WTC11 (cell line): ENCODE data around the gene COL13A1. TPM values are rescaled to one million over a fixed set of nuclear protein-coding genes. Genes with fewer than 3 reads are reported as not detected.

Experiments used
- ATAC-seq: fragments of 200-7000 bp; cut with Tn5 transposase; 2 replicates; pipeline ENCODE4 v1.10.0; 2021; ENCODE audit warnings: mild to moderate bottlenecking, moderate library complexity
- CTCF ChIA-PET: fragments of 300-600 bp; sonication (Branson Sonifier 250); formaldehyde crosslinking; loops from one replicate; lab custom pipeline; 2021; ENCODE audit warnings: antibody characterized with exemption; lab: Charles Lee
- POLR2A ChIA-PET: fragments of 350-600 bp; sonication (Branson Sonifier 250); formaldehyde crosslinking; loops from one replicate; lab custom pipeline; 2021; ENCODE audit warnings: antibody characterized with exemption; lab: Charles Lee
- DNase-seq: peaks from one replicate; pipeline ENCODE4 v3.0.0; 2021; ENCODE audit warnings: low spot score
- H3K27ac Mint-ChIP-seq: 2 replicates; pipeline ENCODE4 v1.8.0; 2021; ENCODE audit warnings: mixed read lengths
- H3K27me3 Mint-ChIP-seq: 2 replicates; pipeline ENCODE4 v1.8.0; 2021; ENCODE audit warnings: low read depth, mild to moderate bottlenecking, moderate library complexity, mixed read lengths
- H3K36me3 Mint-ChIP-seq: 2 replicates; pipeline ENCODE4 v1.8.0; 2021; ENCODE audit warnings: mixed read lengths
- H3K4me1 Mint-ChIP-seq: 2 replicates; pipeline ENCODE4 v1.8.0; 2022; ENCODE audit warnings: mixed read lengths
- H3K4me3 Mint-ChIP-seq: 2 replicates; pipeline ENCODE4 v1.8.0; 2021; ENCODE audit warnings: mild to moderate bottlenecking, moderate library complexity, mixed read lengths
- H3K9me3 Mint-ChIP-seq: 2 replicates; pipeline ENCODE4 v1.8.0; 2021; ENCODE audit warnings: mixed read lengths
- ATF1 ChIP-seq: sonication (generic); formaldehyde crosslinking; IDR thresholded peaks from 2 replicates; pipeline ENCODE4 v1.8.1; 2023; ENCODE audit warnings: mild to moderate bottlenecking, moderate library complexity, missing genetic modification reagents
- CREM ChIP-seq: sonication (generic); formaldehyde crosslinking; IDR thresholded peaks from 2 replicates; pipeline ENCODE4 v1.8.1; 2022; ENCODE audit warnings: mild to moderate bottlenecking, missing genetic modification reagents, moderate library complexity
- EMX1 ChIP-seq: fragments of 250-450 bp; sonication (Bioruptor Pico); IDR thresholded peaks from 2 replicates; pipeline ENCODE4 v1.8.0; 2021; ENCODE audit warnings: mild to moderate bottlenecking
- FOXK1 ChIP-seq: sonication (generic); formaldehyde crosslinking; IDR thresholded peaks from 2 replicates; pipeline ENCODE4 v1.8.0; 2022; ENCODE audit warnings: mild to moderate bottlenecking, moderate library complexity, missing genetic modification reagents
- FOXP1 ChIP-seq: sonication (generic); formaldehyde crosslinking; IDR thresholded peaks from 2 replicates; pipeline ENCODE4 v1.8.0; 2022; ENCODE audit warnings: missing genetic modification reagents, mild to moderate bottlenecking, moderate library complexity, borderline replicate concordance
- GTF2I ChIP-seq: fragments of 250-450 bp; sonication (Bioruptor Pico); conservative IDR thresholded peaks from 2 replicates; pipeline ENCODE4 v1.4.0; 2021; ENCODE audit warnings: mild to moderate bottlenecking
- IRF2 ChIP-seq: sonication (generic); formaldehyde crosslinking; IDR thresholded peaks from 2 replicates; pipeline ENCODE4 v1.8.0; 2022; ENCODE audit warnings: low read depth, missing genetic modification reagents, borderline replicate concordance
- JAZF1 ChIP-seq: fragments of 250-450 bp; sonication (Bioruptor Pico); IDR thresholded peaks from 2 replicates; pipeline ENCODE4 v1.9.0; 2021; ENCODE audit warnings: moderate library complexity, mild to moderate bottlenecking, inconsistent platforms
- KAT7 ChIP-seq: sonication (generic); formaldehyde crosslinking; IDR thresholded peaks from 2 replicates; pipeline ENCODE4 v1.8.1; 2023; ENCODE audit warnings: missing genetic modification reagents, mild to moderate bottlenecking, borderline replicate concordance
- NFE2L1 ChIP-seq: sonication (generic); formaldehyde crosslinking; IDR thresholded peaks from 2 replicates; pipeline ENCODE4 v1.8.1; 2023; ENCODE audit warnings: missing genetic modification reagents
- PRRX2 ChIP-seq: fragments of 250-450 bp; sonication (Bioruptor Pico); IDR thresholded peaks from 2 replicates; pipeline ENCODE4 v1.8.0; 2021; ENCODE audit warnings: mild to moderate bottlenecking
- RORB ChIP-seq: fragments of 250-450 bp; sonication (Bioruptor Pico); IDR thresholded peaks from 2 replicates; pipeline ENCODE4 v1.9.0; 2021; ENCODE audit warnings: mild to moderate bottlenecking
- SOX15 ChIP-seq: fragments of 250-450 bp; sonication (Bioruptor Pico); IDR thresholded peaks from 2 replicates; pipeline ENCODE4 v1.9.0; 2021; ENCODE audit warnings: mild to moderate bottlenecking
- TCF7 ChIP-seq: sonication (generic); formaldehyde crosslinking; IDR thresholded peaks from 2 replicates; pipeline ENCODE4 v1.8.0; 2022; ENCODE audit warnings: mild to moderate bottlenecking, low read depth, missing genetic modification reagents, moderate library complexity
- ZNF219 ChIP-seq: sonication (generic); formaldehyde crosslinking; IDR thresholded peaks from 2 replicates; pipeline ENCODE4 v1.8.0; 2023; ENCODE audit warnings: missing genetic modification reagents, mild to moderate bottlenecking, borderline replicate concordance
- ZNF232 ChIP-seq: sonication (generic); formaldehyde crosslinking; IDR thresholded peaks from 2 replicates; pipeline ENCODE4 v1.8.0; 2022; ENCODE audit warnings: mild to moderate bottlenecking, missing genetic modification reagents
- ZNF263 ChIP-seq: sonication (generic); formaldehyde crosslinking; IDR thresholded peaks from 2 replicates; pipeline ENCODE4 v1.8.1; 2022; ENCODE audit warnings: low read depth, mild to moderate bottlenecking, moderate library complexity, missing genetic modification reagents
- ZNF317 ChIP-seq: sonication (generic); formaldehyde crosslinking; IDR thresholded peaks from 2 replicates; pipeline ENCODE4 v1.8.1; 2023; ENCODE audit warnings: low read depth, mild to moderate bottlenecking, moderate library complexity, missing genetic modification reagents, borderline replicate concordance
- ZNF416 ChIP-seq: fragments of 250-450 bp; sonication (Bioruptor Pico); IDR thresholded peaks from 2 replicates; pipeline ENCODE4 v1.9.0; 2021; ENCODE audit warnings: mild to moderate bottlenecking, inconsistent platforms
- ZNF423 ChIP-seq: fragments of 250-450 bp; sonication (Bioruptor Pico); IDR thresholded peaks from 2 replicates; pipeline ENCODE4 v2.1.2; 2022; ENCODE audit warnings: mild to moderate bottlenecking, moderate library complexity
- ZNF425 ChIP-seq: fragments of 250-450 bp; sonication (Bioruptor Pico); conservative IDR thresholded peaks from 2 replicates; pipeline ENCODE4 v1.9.0; 2021; ENCODE audit warnings: mild to moderate bottlenecking
- total RNA-seq: library from RNA; stranded (reverse); gene quantifications from 3 replicates; pipeline ENCODE4 v1.2.3, GENCODE V29; 2021
- TF ChIP-seq, protein P1 (sequence below): sonication (generic); formaldehyde crosslinking; IDR thresholded peaks from 2 replicates; pipeline ENCODE4 v1.8.0; 2022; ENCODE audit warnings: missing genetic modification reagents
- TF ChIP-seq, protein P2 (sequence below): sonication (generic); formaldehyde crosslinking; IDR thresholded peaks from 2 replicates; pipeline ENCODE4 v1.8.1; 2023; ENCODE audit warnings: mild to moderate bottlenecking, missing genetic modification reagents, moderate library complexity
- TF ChIP-seq, protein P3 (sequence below): sonication (generic); formaldehyde crosslinking; IDR thresholded peaks from 2 replicates; pipeline ENCODE4 v1.8.0; 2022; ENCODE audit warnings: mild to moderate bottlenecking, missing genetic modification reagents
- TF ChIP-seq, protein P4 (sequence below): sonication (generic); formaldehyde crosslinking; conservative IDR thresholded peaks from 2 replicates; pipeline ENCODE4 v1.8.1; 2023; ENCODE audit warnings: mild to moderate bottlenecking, low read depth, missing genetic modification reagents, moderate library complexity
- TF ChIP-seq, protein P5 (sequence below): sonication (generic); formaldehyde crosslinking; IDR thresholded peaks from 2 replicates; pipeline ENCODE4 v1.8.1; 2023; ENCODE audit warnings: mild to moderate bottlenecking, missing genetic modification reagents

Gene COL13A1
- total RNA-seq, 1 experiment from 2014 or later = 7.1 TPM

DNA sequence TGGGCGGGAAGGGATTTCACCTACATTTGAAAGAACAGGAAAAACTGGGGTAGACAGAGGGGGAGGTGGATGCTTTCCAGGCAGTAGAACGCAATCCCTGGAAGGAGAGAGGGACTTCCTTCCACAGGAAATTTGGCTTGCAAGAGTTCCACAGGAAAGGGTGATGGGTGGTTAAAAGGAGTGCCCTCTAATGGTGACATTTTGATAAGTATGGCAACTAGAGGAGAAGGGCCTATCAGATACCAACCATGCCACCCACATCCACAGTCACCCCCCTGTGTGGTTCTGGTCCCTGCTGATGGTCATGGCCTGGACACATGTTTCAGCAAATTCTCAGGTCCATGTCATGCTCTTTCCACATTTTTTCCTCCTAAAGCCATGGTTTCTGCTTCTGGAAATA lies 27.1 kb upstream of the COL13A1 start:
- no peak for ATAC-seq
- Mint-ChIP-seq H3K36me3 (no peaks in the 10 kb centered on the region), H3K4me3 (no peak overlapping the region), H3K27ac (no peak overlapping the region), H3K27me3 (peaks cover 7% of the 10 kb centered on the region), H3K9me3 (peaks cover 9% of the 10 kb centered on the region), H3K4me1 (peaks cover 4% of the 10 kb centered on the region)
- POLR2A ChIA-PET = no interaction called here
- DNase-seq = no peak
- TF ChIP-seq EMX1 (no peak), CREM (CRISPR knock-in tag) (no peak), ZNF263 (CRISPR knock-in tag) (no peak), ZNF423 (CRISPR knock-in tag) (no peak), ZNF425 (CRISPR knock-in tag) (no peak), FOXK1 (no peak), ZNF232 (no peak), GTF2I (CRISPR knock-in tag) (no peak), KAT7 (no peak), ATF1 (CRISPR knock-in tag) (no peak), ZNF219 (CRISPR knock-in tag) (no peak)
- TF ChIP-seq, protein P1, sequence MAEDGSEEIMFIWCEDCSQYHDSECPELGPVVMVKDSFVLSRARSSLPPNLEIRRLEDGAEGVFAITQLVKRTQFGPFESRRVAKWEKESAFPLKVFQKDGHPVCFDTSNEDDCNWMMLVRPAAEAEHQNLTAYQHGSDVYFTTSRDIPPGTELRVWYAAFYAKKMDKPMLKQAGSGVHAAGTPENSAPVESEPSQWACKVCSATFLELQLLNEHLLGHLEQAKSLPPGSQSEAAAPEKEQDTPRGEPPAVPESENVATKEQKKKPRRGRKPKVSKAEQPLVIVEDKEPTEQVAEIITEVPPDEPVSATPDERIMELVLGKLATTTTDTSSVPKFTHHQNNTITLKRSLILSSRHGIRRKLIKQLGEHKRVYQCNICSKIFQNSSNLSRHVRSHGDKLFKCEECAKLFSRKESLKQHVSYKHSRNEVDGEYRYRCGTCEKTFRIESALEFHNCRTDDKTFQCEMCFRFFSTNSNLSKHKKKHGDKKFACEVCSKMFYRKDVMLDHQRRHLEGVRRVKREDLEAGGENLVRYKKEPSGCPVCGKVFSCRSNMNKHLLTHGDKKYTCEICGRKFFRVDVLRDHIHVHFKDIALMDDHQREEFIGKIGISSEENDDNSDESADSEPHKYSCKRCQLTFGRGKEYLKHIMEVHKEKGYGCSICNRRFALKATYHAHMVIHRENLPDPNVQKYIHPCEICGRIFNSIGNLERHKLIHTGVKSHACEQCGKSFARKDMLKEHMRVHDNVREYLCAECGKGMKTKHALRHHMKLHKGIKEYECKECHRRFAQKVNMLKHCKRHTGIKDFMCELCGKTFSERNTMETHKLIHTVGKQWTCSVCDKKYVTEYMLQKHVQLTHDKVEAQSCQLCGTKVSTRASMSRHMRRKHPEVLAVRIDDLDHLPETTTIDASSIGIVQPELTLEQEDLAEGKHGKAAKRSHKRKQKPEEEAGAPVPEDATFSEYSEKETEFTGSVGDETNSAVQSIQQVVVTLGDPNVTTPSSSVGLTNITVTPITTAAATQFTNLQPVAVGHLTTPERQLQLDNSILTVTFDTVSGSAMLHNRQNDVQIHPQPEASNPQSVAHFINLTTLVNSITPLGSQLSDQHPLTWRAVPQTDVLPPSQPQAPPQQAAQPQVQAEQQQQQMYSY (CRISPR knock-in tag) = no peak
- TF ChIP-seq, protein P2, sequence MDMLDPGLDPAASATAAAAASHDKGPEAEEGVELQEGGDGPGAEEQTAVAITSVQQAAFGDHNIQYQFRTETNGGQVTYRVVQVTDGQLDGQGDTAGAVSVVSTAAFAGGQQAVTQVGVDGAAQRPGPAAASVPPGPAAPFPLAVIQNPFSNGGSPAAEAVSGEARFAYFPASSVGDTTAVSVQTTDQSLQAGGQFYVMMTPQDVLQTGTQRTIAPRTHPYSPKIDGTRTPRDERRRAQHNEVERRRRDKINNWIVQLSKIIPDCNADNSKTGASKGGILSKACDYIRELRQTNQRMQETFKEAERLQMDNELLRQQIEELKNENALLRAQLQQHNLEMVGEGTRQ (CRISPR knock-in tag) = no peak
- TF ChIP-seq, protein P3, sequence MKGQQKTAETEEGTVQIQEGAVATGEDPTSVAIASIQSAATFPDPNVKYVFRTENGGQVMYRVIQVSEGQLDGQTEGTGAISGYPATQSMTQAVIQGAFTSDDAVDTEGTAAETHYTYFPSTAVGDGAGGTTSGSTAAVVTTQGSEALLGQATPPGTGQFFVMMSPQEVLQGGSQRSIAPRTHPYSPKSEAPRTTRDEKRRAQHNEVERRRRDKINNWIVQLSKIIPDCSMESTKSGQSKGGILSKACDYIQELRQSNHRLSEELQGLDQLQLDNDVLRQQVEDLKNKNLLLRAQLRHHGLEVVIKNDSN = no peak
- CTCF ChIA-PET = interaction anchor here (1.3 to 1.8 kb wide), 2 partner anchors 27 to 184 kb away, joined by 3 to 5 read pairs; no protein-coding TSS in a partner anchor

- ChIA-PET CTCF (interaction anchor here (0.8 kb wide), 2 partner anchors 21 to 178 kb away, joined by 3 read pairs; no protein-coding TSS in a partner anchor), POLR2A (no interaction called here)
- Mint-ChIP-seq H3K4me1 (no peaks in the 10 kb centered on the region), H3K4me3 (no peak overlapping the region), H3K9me3 (no peaks in the 10 kb centered on the region), H3K36me3 (no peaks in the 10 kb centered on the region), H3K27me3 (peaks cover 9% of the 10 kb centered on the region), H3K27ac (no peak overlapping the region)
- no peak for DNase-seq
- ATAC-seq = no peak
- TF ChIP-seq FOXK1 (no peak), JAZF1 (no peak), PRRX2 (CRISPR knock-in tag) (no peak), FOXP1 (CRISPR knock-in tag) (no peak), ZNF416 (CRISPR knock-in tag) (no peak), ZNF232 (no peak), NFE2L1 (no peak), IRF2 (CRISPR knock-in tag) (no peak), SOX15 (no peak), TCF7 (no peak), ZNF317 (no peak), RORB (CRISPR knock-in tag) (no peak)
- TF ChIP-seq, protein P4, sequence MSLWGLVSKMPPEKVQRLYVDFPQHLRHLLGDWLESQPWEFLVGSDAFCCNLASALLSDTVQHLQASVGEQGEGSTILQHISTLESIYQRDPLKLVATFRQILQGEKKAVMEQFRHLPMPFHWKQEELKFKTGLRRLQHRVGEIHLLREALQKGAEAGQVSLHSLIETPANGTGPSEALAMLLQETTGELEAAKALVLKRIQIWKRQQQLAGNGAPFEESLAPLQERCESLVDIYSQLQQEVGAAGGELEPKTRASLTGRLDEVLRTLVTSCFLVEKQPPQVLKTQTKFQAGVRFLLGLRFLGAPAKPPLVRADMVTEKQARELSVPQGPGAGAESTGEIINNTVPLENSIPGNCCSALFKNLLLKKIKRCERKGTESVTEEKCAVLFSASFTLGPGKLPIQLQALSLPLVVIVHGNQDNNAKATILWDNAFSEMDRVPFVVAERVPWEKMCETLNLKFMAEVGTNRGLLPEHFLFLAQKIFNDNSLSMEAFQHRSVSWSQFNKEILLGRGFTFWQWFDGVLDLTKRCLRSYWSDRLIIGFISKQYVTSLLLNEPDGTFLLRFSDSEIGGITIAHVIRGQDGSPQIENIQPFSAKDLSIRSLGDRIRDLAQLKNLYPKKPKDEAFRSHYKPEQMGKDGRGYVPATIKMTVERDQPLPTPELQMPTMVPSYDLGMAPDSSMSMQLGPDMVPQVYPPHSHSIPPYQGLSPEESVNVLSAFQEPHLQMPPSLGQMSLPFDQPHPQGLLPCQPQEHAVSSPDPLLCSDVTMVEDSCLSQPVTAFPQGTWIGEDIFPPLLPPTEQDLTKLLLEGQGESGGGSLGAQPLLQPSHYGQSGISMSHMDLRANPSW (CRISPR knock-in tag) = no peak
- TF ChIP-seq, protein P5, sequence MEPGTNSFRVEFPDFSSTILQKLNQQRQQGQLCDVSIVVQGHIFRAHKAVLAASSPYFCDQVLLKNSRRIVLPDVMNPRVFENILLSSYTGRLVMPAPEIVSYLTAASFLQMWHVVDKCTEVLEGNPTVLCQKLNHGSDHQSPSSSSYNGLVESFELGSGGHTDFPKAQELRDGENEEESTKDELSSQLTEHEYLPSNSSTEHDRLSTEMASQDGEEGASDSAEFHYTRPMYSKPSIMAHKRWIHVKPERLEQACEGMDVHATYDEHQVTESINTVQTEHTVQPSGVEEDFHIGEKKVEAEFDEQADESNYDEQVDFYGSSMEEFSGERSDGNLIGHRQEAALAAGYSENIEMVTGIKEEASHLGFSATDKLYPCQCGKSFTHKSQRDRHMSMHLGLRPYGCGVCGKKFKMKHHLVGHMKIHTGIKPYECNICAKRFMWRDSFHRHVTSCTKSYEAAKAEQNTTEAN (CRISPR knock-in tag) = no peak
These were observed 21.6 kb upstream of the COL13A1 start for GRCh38 chr10:69780077-69780476.
